Activated CD8-positive, alpha-beta memory T cell treated with anti-CD3 and anti-CD28 coated beads for 4 hours (primary cell): ENCODE data around the gene FBXW8.

Experiments
- DNase-seq, 2 donors: peaks; one replicate each; pipeline ENCODE4 v3.0.0-alpha.2; 2020; ENCODE audit warnings: low read depth in 2 of 2

The FBXW8 gene

GRCh38 chr12:116958402-116959197, 47.9 kb downstream of the FBXW8 start:
- DNase-seq: no peak

GRCh38 chr12:116959198-116959460, 48.4 kb downstream of the FBXW8 start:
- no peak for DNase-seq

GRCh38 chr12:116959845-116960514, 49.2 kb downstream of the FBXW8 start:
- no peak for DNase-seq

- no peak for DNase-seq
Observed at GRCh38 chr12:116962197-116962596, 51.4 kb downstream of the FBXW8 start.

- no peak for DNase-seq
Observed at GRCh38 chr12:116962783-116963356, 52.1 kb downstream of the FBXW8 start.

- DNase-seq: no peak
Observed at GRCh38 chr12:116964054-116965050, 53.6 kb downstream of the FBXW8 start.

- DNase-seq: no peak
Observed at GRCh38 chr12:116968986-116969385, 58.2 kb downstream of the FBXW8 start.

- no peak for DNase-seq
Observed at GRCh38 chr12:116969615-116970585, 59.1 kb downstream of the FBXW8 start.

- no peak for DNase-seq
Observed at GRCh38 chr12:116971222-116971621, 60.5 kb downstream of the FBXW8 start.

- DNase-seq: no peak
Observed at GRCh38 chr12:116975779-116976393, 65.1 kb downstream of the FBXW8 start.

- DNase-seq: no peak
Observed at GRCh38 chr12:116977465-116978380, 67.0 kb downstream of the FBXW8 start.

- no peak for DNase-seq
Observed at GRCh38 chr12:116978791-116979508, 68.2 kb downstream of the FBXW8 start.

- no peak for DNase-seq
Observed at GRCh38 chr12:116980083-116980482, 69.3 kb downstream of the FBXW8 start.

- no peak for DNase-seq
Observed at GRCh38 chr12:116982791-116983411, 72.2 kb downstream of the FBXW8 start.

GRCh38 chr12:116984098-116984497, 73.3 kb downstream of the FBXW8 start:
- DNase-seq: no peak

- no peak for DNase-seq
Observed at GRCh38 chr12:116990329-116990728, 79.6 kb downstream of the FBXW8 start.

GRCh38 chr12:116990971-116991966, 80.5 kb downstream of the FBXW8 start:
- no peak for DNase-seq
